ENCODE data around the gene TRIO.

The TRIO gene

GRCh38 chr5:14328144-14328543 is 185.0 kb downstream of the TRIO start:
- H3K27ac ChIP-seq, result no peak overlapping the region
- no peak overlapping the region for H3K4me3 ChIP-seq (ENCODE audit: low read depth, low read length)
- in situ Hi-C loops (cut with HindIII; ENCODE audit: low pct_ligation_motif_present, low sequenced_read_pairs), result loop anchor here (25.0 kb wide), 1 partner anchor 316 kb away; no protein-coding TSS in a partner anchor
- peaks cover 57% of the 10 kb centered on the region for H3K36me3 ChIP-seq (replicated peaks)
- TF ChIP-seq, protein P1, sequence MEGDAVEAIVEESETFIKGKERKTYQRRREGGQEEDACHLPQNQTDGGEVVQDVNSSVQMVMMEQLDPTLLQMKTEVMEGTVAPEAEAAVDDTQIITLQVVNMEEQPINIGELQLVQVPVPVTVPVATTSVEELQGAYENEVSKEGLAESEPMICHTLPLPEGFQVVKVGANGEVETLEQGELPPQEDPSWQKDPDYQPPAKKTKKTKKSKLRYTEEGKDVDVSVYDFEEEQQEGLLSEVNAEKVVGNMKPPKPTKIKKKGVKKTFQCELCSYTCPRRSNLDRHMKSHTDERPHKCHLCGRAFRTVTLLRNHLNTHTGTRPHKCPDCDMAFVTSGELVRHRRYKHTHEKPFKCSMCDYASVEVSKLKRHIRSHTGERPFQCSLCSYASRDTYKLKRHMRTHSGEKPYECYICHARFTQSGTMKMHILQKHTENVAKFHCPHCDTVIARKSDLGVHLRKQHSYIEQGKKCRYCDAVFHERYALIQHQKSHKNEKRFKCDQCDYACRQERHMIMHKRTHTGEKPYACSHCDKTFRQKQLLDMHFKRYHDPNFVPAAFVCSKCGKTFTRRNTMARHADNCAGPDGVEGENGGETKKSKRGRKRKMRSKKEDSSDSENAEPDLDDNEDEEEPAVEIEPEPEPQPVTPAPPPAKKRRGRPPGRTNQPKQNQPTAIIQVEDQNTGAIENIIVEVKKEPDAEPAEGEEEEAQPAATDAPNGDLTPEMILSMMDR (IDR thresholded peaks at IDR 0.05; ENCODE audit: low read depth, low read length, missing control alignments), result no peak
- DNase-seq, result no peak
- no peaks in the 10 kb centered on the region for H3K27me3 ChIP-seq (replicated peaks)

DNA sequence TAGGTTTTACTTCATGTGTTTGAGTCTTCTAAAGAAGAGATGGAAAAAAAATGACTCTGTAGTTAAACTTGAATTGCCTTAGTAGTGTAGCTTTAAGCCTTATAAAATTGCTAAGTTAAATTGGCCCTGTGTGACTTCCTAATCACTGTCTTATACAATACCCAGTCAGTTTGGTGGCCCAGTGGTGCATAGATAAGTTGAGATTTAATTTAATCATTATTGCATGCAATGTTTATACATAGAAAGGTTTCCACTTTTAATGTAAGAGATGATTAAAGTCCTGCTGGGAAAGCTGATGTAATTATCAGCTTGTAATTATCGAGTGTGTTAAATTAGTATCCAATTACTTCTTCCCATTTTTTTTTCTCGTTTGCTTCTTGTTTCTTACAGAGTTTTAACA is 187.1 kb downstream of the TRIO start:
- in situ Hi-C loops (cut with HindIII; ENCODE audit: low pct_ligation_motif_present, low sequenced_read_pairs), result loop anchor here (25.0 kb wide), 1 partner anchor 318 kb away; no protein-coding TSS in a partner anchor
- DNase-seq, result no peak
- peaks cover 64% of the 10 kb centered on the region for H3K36me3 ChIP-seq (replicated peaks)
- no peaks in the 10 kb centered on the region for H3K27me3 ChIP-seq (replicated peaks)
- TF ChIP-seq, protein P1 (IDR thresholded peaks at IDR 0.05; ENCODE audit: low read depth, low read length, missing control alignments), result no peak
- H3K4me3 ChIP-seq (ENCODE audit: low read depth, low read length), result no peak overlapping the region
- no peak overlapping the region for H3K27ac ChIP-seq

DNA sequence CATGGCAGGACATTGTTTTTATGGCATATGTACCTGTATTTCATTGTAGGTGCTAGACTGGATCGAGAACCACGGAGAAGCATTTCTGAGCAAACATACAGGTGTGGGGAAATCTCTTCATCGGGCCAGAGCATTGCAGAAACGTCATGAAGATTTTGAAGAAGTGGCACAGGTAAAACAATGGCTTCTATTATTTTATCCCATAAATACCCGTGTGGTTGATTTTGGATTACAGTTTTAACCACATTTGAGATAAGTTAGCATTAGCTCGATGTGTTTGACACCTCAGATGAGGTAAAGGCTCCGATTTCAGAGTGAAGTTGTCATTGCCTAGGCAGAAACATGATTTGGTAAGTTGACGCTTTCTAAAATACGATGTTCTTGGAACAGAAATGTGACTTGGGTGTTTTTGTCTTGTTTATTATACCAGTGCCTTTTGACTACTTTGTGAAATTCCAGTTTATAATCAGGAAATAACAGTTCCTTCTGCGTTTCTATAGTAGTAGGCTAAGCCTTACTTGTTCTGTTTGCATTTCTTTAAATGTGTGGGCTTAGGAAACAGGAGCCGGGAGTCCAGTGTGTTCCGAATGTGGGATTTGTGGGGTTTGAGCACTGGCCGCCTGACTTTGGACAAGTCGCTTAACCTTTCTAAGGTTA is 187.7 kb downstream of the TRIO start:
- H3K36me3 ChIP-seq (replicated peaks), result peaks cover 65% of the 10 kb centered on the region
- H3K4me3 ChIP-seq (ENCODE audit: low read depth, low read length), result no peak overlapping the region
- in situ Hi-C loops (cut with HindIII; ENCODE audit: low pct_ligation_motif_present, low sequenced_read_pairs), result loop anchor here (25.0 kb wide), 1 partner anchor 319 kb away; no protein-coding TSS in a partner anchor
- H3K27ac ChIP-seq, result no peak overlapping the region
- no peak for DNase-seq
- TF ChIP-seq, protein P1 (IDR thresholded peaks at IDR 0.05; ENCODE audit: low read depth, low read length, missing control alignments), result no peak
- no peaks in the 10 kb centered on the region for H3K27me3 ChIP-seq (replicated peaks)

DNA sequence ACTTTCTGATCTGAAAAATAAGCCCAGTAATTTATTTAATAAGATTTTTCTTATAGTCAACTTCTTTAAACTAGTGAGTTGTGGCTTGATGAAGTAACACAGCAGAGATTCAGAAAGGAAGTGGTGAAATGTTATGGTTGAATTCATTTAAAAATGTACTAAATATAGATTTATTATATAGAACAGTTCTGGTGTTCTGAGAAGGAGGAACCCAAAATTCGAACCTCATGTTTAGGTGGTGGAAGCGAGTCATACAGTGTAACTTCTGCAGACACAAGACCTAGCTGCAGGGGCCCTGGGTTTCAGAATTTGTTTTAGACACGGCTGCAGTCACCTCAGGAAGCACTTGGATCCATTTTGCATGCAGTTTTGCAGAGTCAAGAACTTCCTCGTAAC is 188.2 kb downstream of the TRIO start:
- TF ChIP-seq, protein P1 (IDR thresholded peaks at IDR 0.05; ENCODE audit: low read depth, low read length, missing control alignments), result no peak
- no peak for DNase-seq
- no peak overlapping the region for H3K4me3 ChIP-seq (ENCODE audit: low read depth, low read length)
- in situ Hi-C loops (cut with HindIII; ENCODE audit: low pct_ligation_motif_present, low sequenced_read_pairs), result loop anchor here (25.0 kb wide), 1 partner anchor 319 kb away; no protein-coding TSS in a partner anchor
- no peaks in the 10 kb centered on the region for H3K27me3 ChIP-seq (replicated peaks)
- H3K27ac ChIP-seq, result no peak overlapping the region
- H3K36me3 ChIP-seq (replicated peaks), result peaks cover 65% of the 10 kb centered on the region

DNA sequence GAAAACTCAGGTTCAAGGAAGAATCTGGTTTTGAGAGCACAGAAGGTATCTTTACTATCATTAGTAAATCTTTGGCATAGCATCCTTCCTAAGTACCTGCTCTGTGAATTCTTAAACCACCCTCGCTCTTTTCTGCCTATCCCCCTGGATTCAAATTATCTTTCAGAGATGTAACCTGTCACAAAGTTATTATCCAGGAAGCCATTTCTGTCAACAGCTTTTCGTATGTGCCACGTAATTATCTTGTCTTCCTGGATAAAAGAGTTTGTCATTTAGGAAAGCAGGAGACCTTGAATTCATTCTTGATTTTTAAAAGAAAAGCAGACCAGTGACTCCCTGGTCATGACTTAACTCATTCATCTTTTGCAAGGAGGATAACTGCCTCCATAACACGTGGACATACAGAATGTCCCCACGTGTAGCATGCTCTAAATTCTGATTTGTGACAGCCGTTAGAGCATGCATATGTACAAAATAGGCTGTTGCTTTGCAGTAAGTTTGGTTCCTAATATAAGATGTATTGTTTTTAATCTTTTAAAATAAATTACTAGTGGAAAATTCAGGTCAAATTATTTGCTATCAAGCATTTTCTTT is 189.0 kb downstream of the TRIO start:
- in situ Hi-C loops (cut with HindIII; ENCODE audit: low pct_ligation_motif_present, low sequenced_read_pairs), result loop anchor here (25.0 kb wide), 1 partner anchor 320 kb away; no protein-coding TSS in a partner anchor
- DNase-seq, result no peak
- Histone ChIP-seq H3K4me3 (ENCODE audit: low read depth, low read length) (no peak overlapping the region), H3K36me3 (replicated peaks) (peaks cover 72% of the 10 kb centered on the region), H3K27me3 (replicated peaks) (no peaks in the 10 kb centered on the region), H3K27ac (no peak overlapping the region)
- TF ChIP-seq, protein P1 (IDR thresholded peaks at IDR 0.05; ENCODE audit: low read depth, low read length, missing control alignments), result no peak
